Activated naive CD4-positive, alpha-beta T cell treated with anti-CD3 and anti-CD28 coated beads for 36 hours (primary cell): ENCODE results near the gene RPS6KA4. TPM values are rescaled to one million over a fixed set of nuclear protein-coding genes. Genes with fewer than 3 reads are reported as not detected.

ENCODE experiments used
- CTCF ChIA-PET: fragments of 350-600 bp; sonication (Branson Sonifier 250); formaldehyde crosslinking; loops from one replicate; lab custom pipeline; 2021; ENCODE audit warnings: antibody characterized with exemption; lab: Charles Lee
- DNase-seq: peaks from one replicate; pipeline ENCODE4 v3.0.0-alpha.2; 2020
- H3K27ac Mint-ChIP-seq: one replicate; pipeline ENCODE4 v1.8.0; 2021; ENCODE audit warnings: mild to moderate bottlenecking, mixed read lengths
- H3K27me3 Mint-ChIP-seq: one replicate; pipeline ENCODE4 v1.8.0; 2021; ENCODE audit warnings: low read depth, mixed read lengths
- H3K36me3 Mint-ChIP-seq: one replicate; pipeline ENCODE4 v1.8.0; 2021; ENCODE audit warnings: low read depth, mixed read lengths
- H3K4me1 Mint-ChIP-seq: one replicate; pipeline ENCODE4 v1.8.0; 2021; ENCODE audit warnings: low read depth, mixed read lengths
- H3K4me3 Mint-ChIP-seq: one replicate; pipeline ENCODE4 v1.8.0; 2021; ENCODE audit warnings: mild to moderate bottlenecking, moderate library complexity, mixed read lengths
- H3K9me3 Mint-ChIP-seq: one replicate; pipeline ENCODE4 v1.8.0; 2021; ENCODE audit warnings: mixed read lengths
- intact Hi-C: fragments of 100-400 bp; cut with micrococcal nuclease; formaldehyde crosslinking; loops from one replicate; pipeline ENCODE4 v1.15.1; 2023
- total RNA-seq, 2 experiments: library from RNA; stranded (reverse); gene quantifications; one replicate each; pipeline ENCODE4 v1.2.3, GENCODE V29; 2021

RPS6KA4 gene
- total RNA-seq, 2 experiments from 2014 or later = 19.1 to 21.3 TPM

GRCh38 chr11:64352099-64352994 is 6.6 kb upstream of the RPS6KA4 start:
- no peaks in the 10 kb centered on the region for H3K27me3 Mint-ChIP-seq
- H3K9me3 Mint-ChIP-seq = no peaks in the 10 kb centered on the region
- H3K27ac Mint-ChIP-seq = no peak overlapping the region
- CTCF ChIA-PET = interaction anchor here (1.0 to 7.0 kb wide), 4 partner anchors 9 to 97 kb away, joined by 3 to 61 read pairs (median 7); partner anchors contain the start of genes CCDC88B, PRDX5 and TRMT112
- peaks cover under 1% of the 10 kb centered on the region for H3K36me3 Mint-ChIP-seq
- H3K4me3 Mint-ChIP-seq = no peak overlapping the region
- peaks cover 7% of the 10 kb centered on the region for H3K4me1 Mint-ChIP-seq
- no peak for DNase-seq
- intact Hi-C loops = no loop called here

- no peak for DNase-seq
- Mint-ChIP-seq H3K4me3 (no peak overlapping the region), H3K36me3 (peaks cover 2% of the 10 kb centered on the region), H3K9me3 (no peaks in the 10 kb centered on the region), H3K27ac (no peak overlapping the region), H3K4me1 (peaks cover 13% of the 10 kb centered on the region), H3K27me3 (no peaks in the 10 kb centered on the region)
- intact Hi-C loops = no loop called here
- CTCF ChIA-PET = interaction anchor here (1.0 to 7.0 kb wide), 4 partner anchors 10 to 96 kb away, joined by 3 to 61 read pairs (median 7); partner anchors contain the start of genes CCDC88B, PRDX5 and TRMT112
Observed at GRCh38 chr11:64352995-64353714, 5.8 kb upstream of the RPS6KA4 start.

- intact Hi-C loops = no loop called here
- no peaks in the 10 kb centered on the region for H3K27me3 Mint-ChIP-seq
- CTCF ChIA-PET = interaction anchor here (1.0 to 7.0 kb wide), 6 partner anchors 11 to 95 kb away, joined by 3 to 61 read pairs (median 8); partner anchors contain the start of genes CCDC88B, PRDX5 and TRMT112
- no peak overlapping the region for H3K4me3 Mint-ChIP-seq
- peaks cover 2% of the 10 kb centered on the region for H3K36me3 Mint-ChIP-seq
- peaks cover 16% of the 10 kb centered on the region for H3K4me1 Mint-ChIP-seq
- no peak for DNase-seq
- H3K9me3 Mint-ChIP-seq = no peaks in the 10 kb centered on the region
- no peak overlapping the region for H3K27ac Mint-ChIP-seq
Observed at GRCh38 chr11:64353715-64354506, 5.1 kb upstream of the RPS6KA4 start.

GRCh38 chr11:64355078-64355940 is 3.7 kb upstream of the RPS6KA4 start:
- peak; percentile 74 for DNase-seq
- peak overlapping the region; percentile 61 for H3K27ac Mint-ChIP-seq
- H3K36me3 Mint-ChIP-seq = peaks cover 2% of the 10 kb centered on the region
- no peaks in the 10 kb centered on the region for H3K27me3 Mint-ChIP-seq
- intact Hi-C loops = loop anchor here (1.0 to 5.0 kb wide), 5 partner anchors 15 to 367 kb away; partner anchors contain the start of genes CCDC88B, NRXN2, PRDX5 and STIP1
- H3K9me3 Mint-ChIP-seq = no peaks in the 10 kb centered on the region
- CTCF ChIA-PET = interaction anchor here (0.6 to 7.0 kb wide), 14 partner anchors 7 to 1747 kb away, joined by 3 to 61 read pairs (median 4); partner anchors contain the start of genes CCDC88B, PRDX5 and TRMT112
- no peak overlapping the region for H3K4me3 Mint-ChIP-seq
- peaks cover 24% of the 10 kb centered on the region for H3K4me1 Mint-ChIP-seq

- Mint-ChIP-seq H3K4me3 (no peak overlapping the region), H3K36me3 (peaks cover 2% of the 10 kb centered on the region), H3K9me3 (no peaks in the 10 kb centered on the region), H3K27ac (peak overlapping the region; percentile 46), H3K27me3 (no peaks in the 10 kb centered on the region), H3K4me1 (peaks cover 35% of the 10 kb centered on the region)
- peak; percentile 68 for DNase-seq
- CTCF ChIA-PET = interaction anchor here (0.9 to 7.0 kb wide), 3 partner anchors 9 to 93 kb away, joined by 4 to 61 read pairs (median 6); partner anchors contain the start of gene CCDC88B
- intact Hi-C loops = loop anchor here (5.0 kb wide), 2 partner anchors 169 to 366 kb away; partner anchors contain the start of genes NRXN2 and STIP1
Observed at GRCh38 chr11:64356498-64357411, 2.2 kb upstream of the RPS6KA4 start.

GRCh38 chr11:64357446-64357845 is 1.5 kb upstream of the RPS6KA4 start:
- Mint-ChIP-seq H3K4me3 (no peak overlapping the region), H3K36me3 (peaks cover 7% of the 10 kb centered on the region), H3K4me1 (peaks cover 41% of the 10 kb centered on the region), H3K27ac (no peak overlapping the region), H3K27me3 (no peaks in the 10 kb centered on the region), H3K9me3 (no peaks in the 10 kb centered on the region)
- no peak for DNase-seq
- CTCF ChIA-PET = interaction anchor here (0.9 to 7.0 kb wide), 4 partner anchors 14 to 92 kb away, joined by 3 to 61 read pairs (median 6); partner anchors contain the start of genes CCDC88B, PRDX5 and TRMT112
- intact Hi-C loops = loop anchor here (5.0 kb wide), 2 partner anchors 170 to 365 kb away; partner anchors contain the start of genes NRXN2 and STIP1

- intact Hi-C loops = loop anchor here (2.0 to 5.0 kb wide), 3 partner anchors 91 to 364 kb away; partner anchors contain the start of genes NRXN2 and STIP1
- H3K36me3 Mint-ChIP-seq = peaks cover 9% of the 10 kb centered on the region
- peaks cover 41% of the 10 kb centered on the region for H3K4me1 Mint-ChIP-seq
- H3K27ac Mint-ChIP-seq = no peak overlapping the region
- peak; percentile 79 for DNase-seq
- peak overlapping the region; percentile 45 for H3K4me3 Mint-ChIP-seq
- H3K9me3 Mint-ChIP-seq = no peaks in the 10 kb centered on the region
- CTCF ChIA-PET = interaction anchor here (0.7 to 7.0 kb wide), 5 partner anchors 15 to 92 kb away, joined by 3 to 61 read pairs (median 3); partner anchors contain the start of genes CCDC88B, PRDX5 and TRMT112
- no peaks in the 10 kb centered on the region for H3K27me3 Mint-ChIP-seq
Observed at GRCh38 chr11:64357904-64358535, 942 bp upstream of the RPS6KA4 start.

- H3K27ac Mint-ChIP-seq = no peak overlapping the region
- intact Hi-C loops = loop anchor here (2.0 to 5.0 kb wide), 3 partner anchors 90 to 364 kb away; partner anchors contain the start of genes NRXN2 and STIP1
Observed at GRCh38 chr11:64358536-64358906, 441 bp upstream of the RPS6KA4 start.

GRCh38 chr11:64359712-64360445 is 917 bp downstream of the RPS6KA4 start:
- no peaks in the 10 kb centered on the region for H3K27me3 Mint-ChIP-seq
- peak overlapping the region; percentile 34 for H3K27ac Mint-ChIP-seq
- H3K36me3 Mint-ChIP-seq = peaks cover 18% of the 10 kb centered on the region
- peak overlapping the region; percentile 91 for H3K4me3 Mint-ChIP-seq
- no peaks in the 10 kb centered on the region for H3K9me3 Mint-ChIP-seq
- DNase-seq = peak; percentile 49
- CTCF ChIA-PET = interaction anchor here (0.8 to 2.2 kb wide), 12 partner anchors 10 to 329 kb away, joined by 3 to 7 read pairs (median 4); partner anchors contain the start of genes PRDX5 and TRMT112
- peaks cover 41% of the 10 kb centered on the region for H3K4me1 Mint-ChIP-seq
- intact Hi-C loops = loop anchor here (2.0 to 5.0 kb wide), 4 partner anchors 89 to 362 kb away; partner anchors contain the start of genes NRXN2 and STIP1

More at GRCh38 chr11:64358536-64358906, 441 bp upstream of the RPS6KA4 start:
- peaks cover 41% of the 10 kb centered on the region for H3K4me1 Mint-ChIP-seq
- no peak for DNase-seq
- H3K9me3 Mint-ChIP-seq = no peaks in the 10 kb centered on the region
- CTCF ChIA-PET = interaction anchor here (0.7 to 7.0 kb wide), 5 partner anchors 16 to 91 kb away, joined by 3 to 61 read pairs (median 3); partner anchors contain the start of genes CCDC88B, PRDX5 and TRMT112
- no peaks in the 10 kb centered on the region for H3K27me3 Mint-ChIP-seq
- H3K4me3 Mint-ChIP-seq = peak overlapping the region; percentile 45
- H3K36me3 Mint-ChIP-seq = peaks cover 11% of the 10 kb centered on the region
